Astrocyte (in vitro differentiated cells and primary cell): ENCODE results near the gene KHSRP.

Experiments used
- EZH2 ChIP-seq: IDR thresholded peaks from 2 replicates; pipeline ENCODE4 v1.6.1; 2012; ENCODE audit warnings: mild to moderate bottlenecking, low read length, inconsistent platforms; ENCODE audit not compliant: insufficient read depth
- TF ChIP-seq, protein P1 (sequence below): IDR thresholded peaks from 2 replicates; pipeline ENCODE4 v1.5.1; 2011; ENCODE audit warnings: low read depth, mild to moderate bottlenecking, inconsistent platforms, low read length, moderate library complexity; ENCODE audit not compliant: insufficient read depth

- TF ChIP-seq, protein P1, sequence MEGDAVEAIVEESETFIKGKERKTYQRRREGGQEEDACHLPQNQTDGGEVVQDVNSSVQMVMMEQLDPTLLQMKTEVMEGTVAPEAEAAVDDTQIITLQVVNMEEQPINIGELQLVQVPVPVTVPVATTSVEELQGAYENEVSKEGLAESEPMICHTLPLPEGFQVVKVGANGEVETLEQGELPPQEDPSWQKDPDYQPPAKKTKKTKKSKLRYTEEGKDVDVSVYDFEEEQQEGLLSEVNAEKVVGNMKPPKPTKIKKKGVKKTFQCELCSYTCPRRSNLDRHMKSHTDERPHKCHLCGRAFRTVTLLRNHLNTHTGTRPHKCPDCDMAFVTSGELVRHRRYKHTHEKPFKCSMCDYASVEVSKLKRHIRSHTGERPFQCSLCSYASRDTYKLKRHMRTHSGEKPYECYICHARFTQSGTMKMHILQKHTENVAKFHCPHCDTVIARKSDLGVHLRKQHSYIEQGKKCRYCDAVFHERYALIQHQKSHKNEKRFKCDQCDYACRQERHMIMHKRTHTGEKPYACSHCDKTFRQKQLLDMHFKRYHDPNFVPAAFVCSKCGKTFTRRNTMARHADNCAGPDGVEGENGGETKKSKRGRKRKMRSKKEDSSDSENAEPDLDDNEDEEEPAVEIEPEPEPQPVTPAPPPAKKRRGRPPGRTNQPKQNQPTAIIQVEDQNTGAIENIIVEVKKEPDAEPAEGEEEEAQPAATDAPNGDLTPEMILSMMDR: no peak
- TF ChIP-seq EZH2: no peak
Measured at GRCh38 chr19:6457958-6458694, 33.5 kb upstream of the KHSRP start.
